GM18511 (cell line): ENCODE data around the gene KLC1.

ENCODE experiments used
- ATAC-seq: cut with Tn5 transposase; IDR thresholded peaks from one replicate; pipeline ENCODE4 v1.9.1; 2021; ENCODE audit warnings: mild to moderate bottlenecking, moderate library complexity; ENCODE audit not compliant: unreplicated experiment

The KLC1 gene

GRCh38 chr14:103745424-103745823 is 116.4 kb downstream of the KLC1 start:
- no peak for ATAC-seq

- no peak for ATAC-seq
Observed at GRCh38 chr14:103746701-103747100, 117.7 kb downstream of the KLC1 start.

GRCh38 chr14:103748534-103748857 is 119.5 kb downstream of the KLC1 start:
- ATAC-seq, result no peak

- no peak for ATAC-seq
Observed at GRCh38 chr14:103749452-103749851, 120.4 kb downstream of the KLC1 start.

GRCh38 chr14:103749860-103750259 is 120.8 kb downstream of the KLC1 start:
- no peak for ATAC-seq
